ENCODE data around the gene TSPAN9.

The TSPAN9 gene

DNA sequence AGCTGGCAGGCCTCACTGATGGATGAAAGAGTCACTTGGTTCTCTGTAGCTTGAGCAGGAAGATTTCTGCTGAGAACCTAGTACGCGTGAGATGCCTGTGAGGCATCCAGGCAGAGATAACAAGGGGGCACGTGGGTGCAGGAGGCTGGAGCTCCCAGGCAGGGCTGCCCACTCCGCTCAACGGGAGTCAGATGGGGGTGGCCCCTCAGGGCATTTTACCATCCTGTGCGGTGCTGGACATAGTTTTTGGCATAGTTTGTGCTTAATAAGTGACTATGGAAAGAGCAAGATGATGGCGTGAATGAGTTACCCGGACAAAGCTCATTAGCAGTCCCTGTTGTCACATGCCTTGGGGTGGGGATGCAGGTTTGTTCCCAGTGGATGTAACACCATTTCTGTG, 182.8 kb downstream of the TSPAN9 start:
- DNase-seq (ENCODE audit: low spot score) = no peak
- TF ChIP-seq, protein P1, sequence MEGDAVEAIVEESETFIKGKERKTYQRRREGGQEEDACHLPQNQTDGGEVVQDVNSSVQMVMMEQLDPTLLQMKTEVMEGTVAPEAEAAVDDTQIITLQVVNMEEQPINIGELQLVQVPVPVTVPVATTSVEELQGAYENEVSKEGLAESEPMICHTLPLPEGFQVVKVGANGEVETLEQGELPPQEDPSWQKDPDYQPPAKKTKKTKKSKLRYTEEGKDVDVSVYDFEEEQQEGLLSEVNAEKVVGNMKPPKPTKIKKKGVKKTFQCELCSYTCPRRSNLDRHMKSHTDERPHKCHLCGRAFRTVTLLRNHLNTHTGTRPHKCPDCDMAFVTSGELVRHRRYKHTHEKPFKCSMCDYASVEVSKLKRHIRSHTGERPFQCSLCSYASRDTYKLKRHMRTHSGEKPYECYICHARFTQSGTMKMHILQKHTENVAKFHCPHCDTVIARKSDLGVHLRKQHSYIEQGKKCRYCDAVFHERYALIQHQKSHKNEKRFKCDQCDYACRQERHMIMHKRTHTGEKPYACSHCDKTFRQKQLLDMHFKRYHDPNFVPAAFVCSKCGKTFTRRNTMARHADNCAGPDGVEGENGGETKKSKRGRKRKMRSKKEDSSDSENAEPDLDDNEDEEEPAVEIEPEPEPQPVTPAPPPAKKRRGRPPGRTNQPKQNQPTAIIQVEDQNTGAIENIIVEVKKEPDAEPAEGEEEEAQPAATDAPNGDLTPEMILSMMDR (IDR thresholded peaks at IDR 0.05; ENCODE audit: extremely low read depth, missing control alignments) = no peak

DNA sequence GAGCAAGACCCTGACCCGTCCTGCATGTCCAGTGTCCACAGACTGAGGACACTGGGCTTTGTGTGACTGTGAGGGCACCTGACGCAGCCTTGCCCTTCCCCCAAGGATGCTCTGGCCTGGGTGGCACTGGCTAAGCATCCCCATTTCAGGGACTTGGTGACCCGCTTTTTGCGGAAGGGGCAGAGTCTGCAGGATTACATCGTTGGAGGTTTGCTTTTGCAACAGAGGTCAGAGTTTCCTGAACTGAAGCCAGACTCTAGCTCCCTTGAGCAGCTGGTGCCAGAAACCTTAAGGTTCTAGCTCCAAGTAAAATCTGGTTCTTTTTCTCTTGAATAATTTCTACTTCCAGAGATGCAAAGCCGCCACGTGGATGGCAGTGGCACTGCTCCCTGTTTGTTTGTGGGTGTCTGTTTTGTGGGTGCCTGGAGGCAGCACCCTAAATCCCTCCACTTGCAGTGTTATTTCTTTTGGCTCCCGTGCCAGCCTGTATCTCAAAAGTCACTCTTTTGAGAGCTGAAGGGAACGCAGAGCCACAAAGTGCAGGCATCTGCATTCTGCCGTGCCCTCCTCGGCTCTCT, 184.7 kb downstream of the TSPAN9 start:
- TF ChIP-seq, protein P1 (IDR thresholded peaks at IDR 0.05; ENCODE audit: extremely low read depth, missing control alignments) = no peak
- no peak for DNase-seq (ENCODE audit: low spot score)

DNA sequence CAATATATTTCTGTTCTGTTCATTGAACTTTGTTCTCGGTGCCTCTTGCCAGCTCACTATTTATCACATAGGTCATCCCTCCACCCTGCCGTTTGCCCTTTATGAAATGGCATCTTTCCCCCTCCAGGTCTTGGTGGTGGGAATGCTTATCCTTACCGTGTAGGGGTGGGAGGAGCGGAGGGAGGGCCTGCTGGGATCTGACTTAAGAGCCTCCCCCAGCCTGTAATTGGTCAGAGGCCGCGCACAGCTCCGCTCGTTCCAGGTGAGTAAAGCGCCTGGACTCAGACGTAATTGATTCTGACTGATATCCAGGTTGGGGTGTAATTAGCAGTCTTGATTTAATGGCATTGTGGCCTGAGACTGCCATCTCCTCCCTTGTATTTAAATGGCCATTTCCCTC, 185.3 kb downstream of the TSPAN9 start:
- TF ChIP-seq, protein P1 (IDR thresholded peaks at IDR 0.05; ENCODE audit: extremely low read depth, missing control alignments) = no peak
- no peak for DNase-seq (ENCODE audit: low spot score)

DNA sequence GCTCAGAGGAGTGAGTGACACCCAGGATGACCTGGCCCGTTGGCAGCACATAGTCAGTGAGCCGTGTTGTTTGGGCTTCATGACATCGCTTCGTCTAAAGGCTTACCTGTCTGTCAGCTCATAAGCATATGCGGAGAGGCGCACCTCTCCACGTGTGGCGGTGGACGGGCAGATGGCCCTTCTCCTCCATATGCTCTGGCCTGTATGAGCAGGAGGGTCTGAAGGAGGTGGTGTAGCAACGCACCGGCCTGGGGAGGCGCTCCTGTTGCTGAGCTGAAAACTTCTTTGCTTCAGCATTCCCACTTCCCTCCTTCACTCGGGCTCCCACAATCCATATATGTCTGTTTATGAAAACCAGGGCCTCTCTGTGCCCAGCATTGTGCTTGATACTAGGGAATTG, 186.1 kb downstream of the TSPAN9 start:
- no peak for DNase-seq (ENCODE audit: low spot score)
- TF ChIP-seq, protein P1 (IDR thresholded peaks at IDR 0.05; ENCODE audit: extremely low read depth, missing control alignments) = no peak

DNA sequence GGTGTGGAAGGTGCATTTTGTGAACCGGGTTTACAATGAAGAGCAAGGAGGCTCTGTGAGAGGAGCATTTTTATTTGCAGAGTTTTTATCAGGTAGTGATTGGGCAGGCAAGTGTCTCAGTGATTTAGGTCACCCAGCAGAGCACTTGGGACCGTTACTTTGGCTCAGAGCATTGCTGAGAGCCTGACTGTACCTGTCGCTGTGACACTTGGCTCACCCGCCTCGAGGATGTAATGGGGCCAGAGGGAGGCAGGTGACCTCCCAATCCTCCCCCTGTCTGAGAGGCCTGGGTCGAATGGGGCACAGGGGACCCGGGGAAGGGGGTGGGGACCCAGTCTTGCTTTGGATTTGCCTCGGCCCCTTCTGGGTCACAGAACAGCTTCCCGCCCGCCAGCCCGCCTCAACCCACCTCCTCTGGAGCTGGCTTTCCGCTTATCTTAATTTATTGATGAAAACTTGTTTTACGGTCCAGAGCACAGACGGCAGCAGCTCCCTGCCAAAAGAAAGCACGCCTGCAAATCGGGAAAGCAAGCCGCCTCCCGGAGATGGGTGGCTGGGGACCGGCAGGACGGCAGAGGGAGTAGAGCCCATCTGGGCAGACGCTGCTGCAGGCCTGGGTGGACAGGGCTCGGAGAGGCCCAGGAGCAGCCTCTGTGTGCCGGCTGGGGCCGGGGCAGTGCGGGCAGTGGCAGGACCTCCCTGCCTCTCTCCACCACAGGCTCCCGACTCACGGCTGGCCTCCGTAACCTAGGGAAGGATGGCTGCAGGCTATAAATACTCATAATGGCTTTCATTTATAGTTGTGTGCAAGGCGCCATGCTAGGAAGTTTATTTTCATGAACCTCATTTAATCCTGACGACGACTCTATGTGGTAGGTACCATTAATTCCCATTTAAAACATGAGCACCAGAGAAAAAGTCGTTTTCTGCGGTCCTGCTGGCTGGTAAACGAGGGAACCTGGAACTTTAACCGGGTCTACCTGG, 187.1 kb downstream of the TSPAN9 start:
- DNase-seq (ENCODE audit: low spot score) = no peak
- TF ChIP-seq, protein P1 (IDR thresholded peaks at IDR 0.05; ENCODE audit: extremely low read depth, missing control alignments) = no peak

DNA sequence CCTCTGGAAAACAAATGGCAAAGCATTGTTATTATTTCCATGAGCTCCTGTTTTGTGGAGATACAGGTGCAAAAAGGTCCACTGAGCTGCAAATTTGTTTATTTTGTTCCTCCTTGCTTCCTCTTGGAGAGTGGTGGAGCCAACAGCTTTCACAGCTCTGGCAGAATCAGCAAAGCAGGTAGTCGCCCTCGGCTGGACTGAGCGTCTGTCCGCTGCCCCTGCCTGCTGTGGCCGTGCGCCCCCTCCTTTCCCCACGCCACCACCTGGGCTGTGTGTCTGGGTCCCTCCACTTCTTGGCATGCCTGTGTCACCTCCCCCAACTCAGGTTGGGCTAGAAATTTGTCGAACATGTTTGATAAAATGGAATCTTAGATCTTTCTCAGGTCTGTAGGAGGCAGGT, 188.2 kb downstream of the TSPAN9 start:
- DNase-seq (ENCODE audit: low spot score) = no peak
- TF ChIP-seq, protein P1 (IDR thresholded peaks at IDR 0.05; ENCODE audit: extremely low read depth, missing control alignments) = no peak

DNA sequence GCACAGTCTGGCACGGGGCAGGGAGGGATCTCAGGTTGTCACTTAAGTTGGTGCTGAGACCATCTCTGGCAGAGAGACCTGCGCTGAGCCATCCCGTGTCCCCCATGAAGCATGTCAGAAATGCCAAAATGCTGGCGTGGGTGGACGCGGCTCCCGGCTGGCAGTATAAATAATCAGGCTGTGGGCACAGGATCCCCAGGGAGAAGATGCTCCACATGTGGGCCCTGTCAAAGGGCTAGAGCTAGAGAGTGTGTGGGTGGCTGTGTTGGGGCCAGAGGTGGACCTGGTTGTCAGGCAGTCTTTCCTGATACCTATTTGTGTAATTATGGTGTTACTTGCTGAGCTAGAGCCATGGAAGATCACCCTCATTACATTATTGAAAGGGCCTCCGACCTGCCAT, 189.5 kb downstream of the TSPAN9 start:
- TF ChIP-seq, protein P1 (IDR thresholded peaks at IDR 0.05; ENCODE audit: extremely low read depth, missing control alignments) = no peak
- no peak for DNase-seq (ENCODE audit: low spot score)

Measured in GM20000 (cell line).